ENCODE results near the gene ZNF74.

ZNF74 gene

GRCh38 chr22:20456064-20456721, 62.2 kb downstream of the ZNF74 start:
- Mint-ChIP-seq H3K4me3 (no peak overlapping the region), H3K27me3 (no peaks in the 10 kb centered on the region), H3K27ac (no peak overlapping the region), H3K4me1 (peaks cover 21% of the 10 kb centered on the region), H3K9me3 (no peaks in the 10 kb centered on the region), H3K36me3 (peaks cover 34% of the 10 kb centered on the region)
- DNase-seq (ENCODE audit: low spot score in 2 of 2) (peak; percentile 69), ATAC-seq (ENCODE audit: low read depth) (peak; percentile 99)

GRCh38 chr22:20456722-20457076, 62.7 kb downstream of the ZNF74 start:
- Mint-ChIP-seq H3K4me3 (no peak overlapping the region), H3K4me1 (peaks cover 21% of the 10 kb centered on the region), H3K36me3 (peaks cover 34% of the 10 kb centered on the region), H3K27me3 (no peaks in the 10 kb centered on the region), H3K9me3 (no peaks in the 10 kb centered on the region), H3K27ac (no peak overlapping the region)
- DNase-seq (ENCODE audit: low spot score in 2 of 2), result no peak
- ATAC-seq (ENCODE audit: low read depth), result no peak

GRCh38 chr22:20457506-20458240, 63.7 kb downstream of the ZNF74 start:
- Mint-ChIP-seq H3K4me3 (no peak overlapping the region), H3K4me1 (peaks cover 23% of the 10 kb centered on the region), H3K9me3 (no peaks in the 10 kb centered on the region), H3K27ac (no peak overlapping the region), H3K36me3 (peaks cover 27% of the 10 kb centered on the region), H3K27me3 (no peaks in the 10 kb centered on the region)
- DNase-seq (ENCODE audit: low spot score in 2 of 2) (no peak), ATAC-seq (ENCODE audit: low read depth) (no peak)

All from memory B cell (primary cell).